ENCODE data around the gene MMP21.
A peak's percentile ranks its signal among the peaks of the same experiment; 100 is the strongest.

MMP21 gene

DNA sequence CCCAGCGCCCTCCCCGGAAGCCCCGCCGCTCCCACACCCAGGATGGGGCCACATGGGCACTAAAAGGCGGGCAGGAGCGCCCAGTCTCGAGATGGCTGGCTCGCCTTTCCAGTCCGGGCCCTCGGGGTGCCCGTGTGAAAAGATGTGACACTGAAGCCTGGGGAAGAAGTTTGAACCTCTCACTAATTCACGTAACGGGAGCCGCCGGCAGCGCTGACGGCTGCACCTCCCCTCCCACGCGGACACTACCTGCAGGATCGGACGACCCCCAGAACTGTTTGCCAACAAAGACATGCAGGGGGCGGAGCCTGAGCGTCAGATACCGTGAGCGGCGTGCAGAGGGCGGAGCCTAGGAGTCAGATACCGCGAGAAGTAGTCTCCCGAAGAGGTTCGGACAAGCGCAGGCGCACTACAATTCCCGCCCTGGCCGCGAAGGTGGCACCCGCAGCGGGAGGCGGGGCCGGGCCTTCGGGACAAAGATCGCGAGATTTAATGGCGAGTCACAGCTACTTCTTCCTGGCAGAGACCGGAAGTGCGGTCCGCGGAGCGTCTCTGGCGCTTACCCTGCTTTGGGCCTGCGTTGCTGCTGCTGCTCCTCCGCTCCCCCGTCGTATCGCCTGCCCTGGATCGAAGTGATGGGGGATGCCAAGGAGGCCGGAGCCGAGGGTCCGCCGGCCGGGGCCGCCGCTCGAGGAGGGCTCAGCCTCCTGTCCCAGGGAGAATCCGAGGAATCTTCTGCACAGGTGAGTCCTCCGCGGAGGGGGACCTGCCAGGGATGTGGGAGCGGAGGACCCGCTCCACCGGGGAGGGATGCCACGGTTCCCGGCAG, 56.2 kb downstream of the MMP21 start, which contains the start of gene EDRF1:
EDRF1 (plus strand) TSS at position 537 of the 829 bp plus-strand sequence; CDS start at position 636, 99 bp downstream.
- H3K27ac Mint-ChIP-seq, result peak within 1 kb of the TSS; percentile 96
- H3K9me3 Mint-ChIP-seq, result no peaks in the 10 kb centered on the region
- H3K36me3 Mint-ChIP-seq, result peaks cover 44% of the 10 kb centered on the region
- peak; percentile 95 for ATAC-seq
- peak within 1 kb of the TSS; percentile 91 for H3K4me3 Mint-ChIP-seq
- peak; percentile 97 to 99 for DNase-seq (ENCODE audit: low spot score in 2 of 2)
- peaks cover 6% of the 10 kb centered on the region for H3K4me1 Mint-ChIP-seq
